Neural cell (in vitro differentiated cells): ENCODE results near the gene FCHSD1. TPM values are rescaled to one million over a fixed set of nuclear protein-coding genes. Genes with fewer than 3 reads are reported as not detected.
A peak's percentile ranks its signal among the peaks of the same experiment; 100 is the strongest.

Experiments
- H2AFZ ChIP-seq: fragments of 200-600, 300-800 bp; sonication (generic), shearing (Covaris generic); 2 replicates; pipeline ENCODE4 v1.6.0; 2014; ENCODE audit warnings: low read depth, mild to moderate bottlenecking, antibody characterized with exemption, low read length, moderate library complexity
- H3F3A ChIP-seq: fragments of 200-600 bp; shearing (Covaris generic); 2 replicates; pipeline ENCODE4 v1.6.1; 2016; ENCODE audit warnings: mild to moderate bottlenecking, moderate library complexity, mixed read lengths, antibody characterized with exemption, low read length; ENCODE audit not compliant: insufficient read depth, poor library complexity, severe bottlenecking
- H3K27ac ChIP-seq: fragments of 200-600, 300-800 bp; sonication (generic), shearing (Covaris generic); 2 replicates; pipeline ENCODE4 v1.5.1; 2014; ENCODE audit warnings: mild to moderate bottlenecking, low read length, moderate library complexity
- H3K27me3 ChIP-seq: fragments of 300-800, 200-600 bp; sonication (generic), shearing (Covaris generic); 2 replicates; pipeline ENCODE4 v1.6.0; 2014; ENCODE audit warnings: mild to moderate bottlenecking, low read depth, low read length, moderate library complexity; ENCODE audit not compliant: insufficient read depth
- H3K36me3 ChIP-seq: fragments of 300-800, 200-600 bp; sonication (generic), shearing (Covaris generic); 2 replicates; pipeline ENCODE4 v1.5.1; 2014; ENCODE audit warnings: mild to moderate bottlenecking, antibody characterized with exemption, low read length, moderate library complexity; ENCODE audit not compliant: insufficient read depth
- H3K4me2 ChIP-seq: fragments of 300-800, 200-600 bp; sonication (generic), shearing (Covaris generic); 2 replicates; pipeline ENCODE4 v1.6.0; 2014; ENCODE audit warnings: mild to moderate bottlenecking, low read length
- H3K4me3 ChIP-seq: fragments of 300-800, 200-600 bp; sonication (generic), shearing (Covaris generic); 2 replicates; pipeline ENCODE4 v1.5.1; 2014; ENCODE audit warnings: mild to moderate bottlenecking, low read length, moderate library complexity
- H3K79me2 ChIP-seq: fragments of 200-600 bp; shearing (Covaris generic); replicated peaks from 2 replicates; pipeline ENCODE4 v1.6.0; 2014; ENCODE audit warnings: mild to moderate bottlenecking, low read length, moderate library complexity; ENCODE audit not compliant: insufficient read depth
- H3K9ac ChIP-seq: fragments of 300-800, 200-600 bp; sonication (generic), shearing (Covaris generic); 2 replicates; pipeline ENCODE4 v1.6.1; 2016; ENCODE audit warnings: mild to moderate bottlenecking, low read length, mixed read lengths
- H3K9me2 ChIP-seq: fragments of 200-600 bp; shearing (Covaris generic); 2 replicates; pipeline ENCODE4 v1.6.1; 2016; ENCODE audit warnings: mild to moderate bottlenecking, low read length, mixed read lengths; ENCODE audit not compliant: insufficient read depth
- H3K9me3 ChIP-seq: fragments of 200-600, 300-800 bp; sonication (generic), shearing (Covaris generic); 2 replicates; pipeline ENCODE4 v1.6.1; 2016; ENCODE audit warnings: mild to moderate bottlenecking, mixed run types, low read length, moderate library complexity, mixed read lengths
- H4K20me1 ChIP-seq: fragments of 200-600 bp; shearing (Covaris generic); 2 replicates; pipeline ENCODE4 v1.6.1; 2016; ENCODE audit warnings: mild to moderate bottlenecking, mixed run types; ENCODE audit not compliant: insufficient read depth
- EP300 ChIP-seq: fragments of 450-650 bp; conservative IDR thresholded peaks from 2 replicates; pipeline ENCODE4 v1.6.1; 2014; ENCODE audit warnings: antibody characterized with exemption, mild to moderate bottlenecking, moderate library complexity; ENCODE audit not compliant: poor library complexity, severe bottlenecking
- EZH2 ChIP-seq: fragments of 200-600, 300-800 bp; shearing (Covaris generic), sonication (generic); IDR thresholded peaks from 2 replicates; pipeline ENCODE4 v1.6.1; 2014; ENCODE audit warnings: antibody characterized with exemption, low read length, borderline replicate concordance, mild to moderate bottlenecking; ENCODE audit not compliant: insufficient read depth, poor library complexity, severe bottlenecking
- MXI1 ChIP-seq: fragments of 450-650 bp; conservative IDR thresholded peaks from 2 replicates; pipeline ENCODE4 v1.6.1; 2014; ENCODE audit warnings: antibody characterized with exemption, mild to moderate bottlenecking; ENCODE audit not compliant: poor library complexity, severe bottlenecking
- POLR2AphosphoS5 ChIP-seq: IDR thresholded peaks from 2 replicates; pipeline ENCODE4 v1.6.1; 2012
- RAD21 ChIP-seq: fragments of 450-650 bp; conservative IDR thresholded peaks from 2 replicates; pipeline ENCODE4 v1.6.1; 2014; ENCODE audit warnings: antibody characterized with exemption, mild to moderate bottlenecking, moderate library complexity
- SMC3 ChIP-seq: fragments of 450-650 bp; conservative IDR thresholded peaks from 2 replicates; pipeline ENCODE4 v1.6.1; 2014; ENCODE audit warnings: antibody characterized with exemption, mild to moderate bottlenecking, moderate library complexity; ENCODE audit not compliant: poor library complexity
- TAF1 ChIP-seq: IDR thresholded peaks from 2 replicates; pipeline ENCODE4 v1.6.1; 2012; ENCODE audit warnings: low read depth
- polyA plus RNA-seq: library from polyadenylated mRNA; depleted of rRNA; stranded (reverse); fragments of >200 nt; gene quantifications from 2 replicates; pipeline ENCODE4 v1.2.3, GENCODE V29; 2014
- TF ChIP-seq, protein P1 (sequence below): fragments of 450-650 bp; IDR thresholded peaks from 2 replicates; pipeline ENCODE4 v1.5.1; 2014; ENCODE audit warnings: antibody characterized with exemption, mild to moderate bottlenecking, moderate library complexity; ENCODE audit not compliant: poor library complexity, severe bottlenecking
- TF ChIP-seq, protein P2 (sequence below): IDR thresholded peaks from 2 replicates; pipeline ENCODE4 v1.6.1; 2012; ENCODE audit warnings: borderline replicate concordance

Gene FCHSD1
- polyA plus RNA-seq, 1 donor from 2014 or later: 3.9 TPM

DNA sequence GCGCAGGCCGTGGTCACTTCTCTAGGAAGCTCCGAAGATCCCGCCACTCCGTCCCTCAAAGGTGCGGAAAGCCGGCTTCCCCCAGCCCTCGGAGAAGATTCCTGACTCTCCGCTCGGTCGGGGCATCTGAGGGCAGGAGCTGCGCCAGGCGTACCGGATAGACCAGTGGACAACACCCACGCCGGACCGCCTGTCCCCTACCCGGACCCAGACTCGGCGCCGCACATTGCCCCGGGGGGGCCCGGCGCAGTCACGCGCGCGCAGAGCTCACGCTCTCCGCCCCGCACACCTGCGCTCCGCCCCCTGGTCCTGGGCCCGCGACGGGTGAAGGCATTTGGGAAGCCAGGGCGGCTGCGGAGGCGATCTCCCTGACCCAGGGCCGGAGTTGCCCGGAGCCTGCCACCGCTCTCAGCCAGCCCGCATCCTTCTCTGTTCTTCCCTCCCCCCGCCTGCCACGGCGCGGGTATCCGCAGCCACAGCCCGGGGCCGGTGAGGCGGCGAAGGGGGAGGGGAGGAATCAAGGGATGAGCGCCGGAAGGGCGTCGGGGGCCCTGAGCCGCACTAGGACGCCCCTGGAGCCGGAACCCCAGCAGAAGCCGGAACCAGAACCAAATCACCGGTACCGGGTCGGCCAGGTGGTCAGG, 14.0 kb downstream of the FCHSD1 start:
- Histone ChIP-seq H3K4me2 (peak overlapping the region; percentile 39), H3K9ac (peak overlapping the region; percentile 88), H3K9me2 (no peaks in the 10 kb centered on the region), H2AFZ (peak overlapping the region; percentile 73), H3K4me3 (peak overlapping the region; percentile 83), H3K79me2 (peaks cover 25% of the 10 kb centered on the region), H3K27me3 (no peaks in the 10 kb centered on the region), H3K36me3 (peaks cover 8% of the 10 kb centered on the region), H3K27ac (peak overlapping the region; percentile 77), H3F3A (no peaks in the 10 kb centered on the region), H3K9me3 (no peaks in the 10 kb centered on the region), H4K20me1 (no peaks in the 10 kb centered on the region)
- TF ChIP-seq, protein P1, sequence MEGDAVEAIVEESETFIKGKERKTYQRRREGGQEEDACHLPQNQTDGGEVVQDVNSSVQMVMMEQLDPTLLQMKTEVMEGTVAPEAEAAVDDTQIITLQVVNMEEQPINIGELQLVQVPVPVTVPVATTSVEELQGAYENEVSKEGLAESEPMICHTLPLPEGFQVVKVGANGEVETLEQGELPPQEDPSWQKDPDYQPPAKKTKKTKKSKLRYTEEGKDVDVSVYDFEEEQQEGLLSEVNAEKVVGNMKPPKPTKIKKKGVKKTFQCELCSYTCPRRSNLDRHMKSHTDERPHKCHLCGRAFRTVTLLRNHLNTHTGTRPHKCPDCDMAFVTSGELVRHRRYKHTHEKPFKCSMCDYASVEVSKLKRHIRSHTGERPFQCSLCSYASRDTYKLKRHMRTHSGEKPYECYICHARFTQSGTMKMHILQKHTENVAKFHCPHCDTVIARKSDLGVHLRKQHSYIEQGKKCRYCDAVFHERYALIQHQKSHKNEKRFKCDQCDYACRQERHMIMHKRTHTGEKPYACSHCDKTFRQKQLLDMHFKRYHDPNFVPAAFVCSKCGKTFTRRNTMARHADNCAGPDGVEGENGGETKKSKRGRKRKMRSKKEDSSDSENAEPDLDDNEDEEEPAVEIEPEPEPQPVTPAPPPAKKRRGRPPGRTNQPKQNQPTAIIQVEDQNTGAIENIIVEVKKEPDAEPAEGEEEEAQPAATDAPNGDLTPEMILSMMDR: no peak
- TF ChIP-seq POLR2AphosphoS5: no peak
- TF ChIP-seq RAD21: no peak
- peak; percentile 76 for TF ChIP-seq MXI1
- TF ChIP-seq EP300: peak; percentile 24
- TF ChIP-seq, protein P2, sequence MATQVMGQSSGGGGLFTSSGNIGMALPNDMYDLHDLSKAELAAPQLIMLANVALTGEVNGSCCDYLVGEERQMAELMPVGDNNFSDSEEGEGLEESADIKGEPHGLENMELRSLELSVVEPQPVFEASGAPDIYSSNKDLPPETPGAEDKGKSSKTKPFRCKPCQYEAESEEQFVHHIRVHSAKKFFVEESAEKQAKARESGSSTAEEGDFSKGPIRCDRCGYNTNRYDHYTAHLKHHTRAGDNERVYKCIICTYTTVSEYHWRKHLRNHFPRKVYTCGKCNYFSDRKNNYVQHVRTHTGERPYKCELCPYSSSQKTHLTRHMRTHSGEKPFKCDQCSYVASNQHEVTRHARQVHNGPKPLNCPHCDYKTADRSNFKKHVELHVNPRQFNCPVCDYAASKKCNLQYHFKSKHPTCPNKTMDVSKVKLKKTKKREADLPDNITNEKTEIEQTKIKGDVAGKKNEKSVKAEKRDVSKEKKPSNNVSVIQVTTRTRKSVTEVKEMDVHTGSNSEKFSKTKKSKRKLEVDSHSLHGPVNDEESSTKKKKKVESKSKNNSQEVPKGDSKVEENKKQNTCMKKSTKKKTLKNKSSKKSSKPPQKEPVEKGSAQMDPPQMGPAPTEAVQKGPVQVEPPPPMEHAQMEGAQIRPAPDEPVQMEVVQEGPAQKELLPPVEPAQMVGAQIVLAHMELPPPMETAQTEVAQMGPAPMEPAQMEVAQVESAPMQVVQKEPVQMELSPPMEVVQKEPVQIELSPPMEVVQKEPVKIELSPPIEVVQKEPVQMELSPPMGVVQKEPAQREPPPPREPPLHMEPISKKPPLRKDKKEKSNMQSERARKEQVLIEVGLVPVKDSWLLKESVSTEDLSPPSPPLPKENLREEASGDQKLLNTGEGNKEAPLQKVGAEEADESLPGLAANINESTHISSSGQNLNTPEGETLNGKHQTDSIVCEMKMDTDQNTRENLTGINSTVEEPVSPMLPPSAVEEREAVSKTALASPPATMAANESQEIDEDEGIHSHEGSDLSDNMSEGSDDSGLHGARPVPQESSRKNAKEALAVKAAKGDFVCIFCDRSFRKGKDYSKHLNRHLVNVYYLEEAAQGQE: no peak
- no peak for TF ChIP-seq SMC3
- peak; percentile 12 for TF ChIP-seq TAF1
- no peak for TF ChIP-seq EZH2

DNA sequence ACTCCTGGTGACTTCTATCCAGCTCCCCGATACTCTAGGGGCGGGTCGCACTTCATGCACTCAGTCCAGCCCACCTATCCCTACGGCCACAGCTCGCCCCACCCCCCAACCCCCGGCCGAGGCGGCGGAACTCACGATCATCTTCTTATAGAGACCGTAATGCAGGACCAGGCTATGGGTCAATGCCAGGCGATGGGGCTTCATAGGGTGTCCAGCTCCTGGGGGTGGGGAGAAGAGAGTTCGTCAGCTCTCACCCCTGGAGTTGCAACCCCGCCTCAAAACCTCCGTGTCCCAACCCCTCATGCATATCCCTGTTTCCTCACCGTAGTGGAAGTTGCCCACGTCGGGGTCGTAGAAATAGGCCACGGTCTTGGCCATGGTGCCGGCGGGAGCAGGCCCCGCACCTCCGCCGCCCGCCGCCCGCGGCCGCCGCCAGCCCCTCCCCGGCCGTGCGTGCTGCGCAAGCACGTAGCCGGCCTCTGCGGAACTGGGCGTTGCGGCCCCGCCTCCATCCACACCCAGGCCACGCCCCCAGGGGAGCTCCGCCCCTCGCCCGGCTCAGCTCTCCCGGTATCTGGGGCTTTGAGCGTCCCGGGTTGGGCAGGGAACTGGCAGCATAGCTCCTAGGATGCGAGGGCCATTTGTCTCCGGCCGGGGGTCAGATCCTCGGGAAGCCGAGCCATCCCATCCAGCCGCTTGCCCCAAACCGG, 14.7 kb downstream of the FCHSD1 start, which contains the start of the genes HDAC3 and RELL2:
Gene HDAC3, minus strand, starts transcription at position 437 of the 710 bp plus-strand sequence. Its CDS starts 59 bp downstream, at position 378.
Gene RELL2, plus strand, starts transcription at position 585 of the 710 bp plus-strand sequence. CDS start 1,229 bp downstream, outside the sequence.
- no peaks in the 10 kb centered on the region for H3K27me3 ChIP-seq
- TF ChIP-seq, protein P1: no peak
- TF ChIP-seq MXI1 (no peak), RAD21 (no peak), POLR2AphosphoS5 (peak; percentile 89), TAF1 (peak; percentile 34), EZH2 (no peak), SMC3 (peak; percentile 19)
- peak within 1 kb of the TSS; percentile 77 for H3K27ac ChIP-seq
- H3K4me3 ChIP-seq: peak within 1 kb of the TSS; percentile 83
- peak within 1 kb of the TSS; percentile 79 for H3K4me2 ChIP-seq
- no peaks in the 10 kb centered on the region for H3K9me3 ChIP-seq
- no peaks in the 10 kb centered on the region for H3F3A ChIP-seq
- H4K20me1 ChIP-seq: no peaks in the 10 kb centered on the region
- peaks cover 9% of the 10 kb centered on the region for H3K36me3 ChIP-seq
- H3K79me2 ChIP-seq: peaks cover 25% of the 10 kb centered on the region
- peak within 1 kb of the TSS; percentile 88 for H3K9ac ChIP-seq
- no peaks in the 10 kb centered on the region for H3K9me2 ChIP-seq
- H2AFZ ChIP-seq: peak within 1 kb of the TSS; percentile 80
